A673 (cell line): ENCODE results near the gene LAMA2. TPM values are rescaled to one million over a fixed set of nuclear protein-coding genes. Genes with fewer than 3 reads are reported as not detected.

Experiments used
- BruUV-seq: library from RNA; stranded (reverse); fragments of 400-500 nt; replicated peaks from 2 replicates; lab custom pipeline; 2021; lab: Mats Ljungman, UMichigan
- CTCF ChIA-PET: fragments of 300-600 bp; sonication (Branson Sonifier 250); formaldehyde crosslinking; loops from one replicate; lab custom pipeline; 2022; ENCODE audit warnings: antibody characterized with exemption; lab: Charles Lee
- POLR2A ChIA-PET: fragments of 300-600 bp; sonication (Branson Sonifier 250); formaldehyde crosslinking; loops from one replicate; lab custom pipeline; 2022; ENCODE audit warnings: antibody characterized with exemption; ENCODE audit not compliant: low non-redundant PET; lab: Charles Lee
- DNase-seq: peaks from one replicate; pipeline ENCODE4 v3.0.0-alpha.2; 2015; ENCODE audit warnings: low spot score
- H3K27ac ChIP-seq: fragments of 200-600 bp; sonication (generic); 2 replicates; pipeline ENCODE4 v1.5.1; 2016; ENCODE audit warnings: mixed run types, low read depth, mild to moderate bottlenecking, mixed read lengths, antibody characterized with exemption, low read length; ENCODE audit not compliant: poor library complexity, severe bottlenecking
- H3K27me3 ChIP-seq: fragments of 200-600 bp; sonication (generic); replicated peaks from 2 replicates; pipeline ENCODE4 v1.6.1; 2017; ENCODE audit warnings: mixed run types, low read depth, mild to moderate bottlenecking, mixed read lengths, antibody characterized with exemption, low read length; ENCODE audit not compliant: insufficient read depth, poor library complexity
- H3K36me3 ChIP-seq: fragments of 200-600 bp; sonication (generic); 2 replicates; pipeline ENCODE4 v1.6.1; 2016; ENCODE audit warnings: mixed run types, mild to moderate bottlenecking, mixed read lengths, antibody characterized with exemption, low read length; ENCODE audit not compliant: insufficient read depth, poor library complexity, severe bottlenecking
- H3K4me1 ChIP-seq: fragments of 200-600 bp; sonication (generic); 2 replicates; pipeline ENCODE4 v1.6.1; 2017; ENCODE audit warnings: mixed run types, mild to moderate bottlenecking, mixed read lengths, antibody characterized with exemption, low read length; ENCODE audit not compliant: insufficient read depth, poor library complexity, severe bottlenecking
- H3K4me3 ChIP-seq: fragments of 200-600 bp; sonication (generic); 2 replicates; pipeline ENCODE4 v1.5.1; 2016; ENCODE audit warnings: low read depth, mixed run types, mild to moderate bottlenecking, mixed read lengths, low read length; ENCODE audit not compliant: poor library complexity, severe bottlenecking
- H3K9me3 ChIP-seq: fragments of 200-600 bp; sonication (generic); 2 replicates; pipeline ENCODE4 v1.6.1; 2016; ENCODE audit warnings: mixed run types, low read depth, mild to moderate bottlenecking, mixed read lengths, antibody characterized with exemption, low read length; ENCODE audit not compliant: poor library complexity, severe bottlenecking
- CTCF ChIP-seq: fragments of 300-800, 200-600 bp; sonication (generic); conservative IDR thresholded peaks from 2 replicates; pipeline ENCODE4 v1.5.1; 2017; ENCODE audit warnings: low read depth, mild to moderate bottlenecking, antibody characterized with exemption, low read length, moderate library complexity, mixed read lengths
- EZH2 ChIP-seq: fragments of 200-600 bp; sonication (generic); IDR thresholded peaks from 2 replicates; pipeline ENCODE4 v1.6.1; 2017; ENCODE audit warnings: borderline replicate concordance, low read depth, mild to moderate bottlenecking, mixed read lengths, antibody characterized with exemption, low read length; ENCODE audit not compliant: poor library complexity, severe bottlenecking
- intact Hi-C: fragments of 100-400 bp; cut with micrococcal nuclease; formaldehyde crosslinking; loops from one replicate; pipeline ENCODE4 v1.10.0; 2022; ENCODE audit not compliant: unreplicated experiment
- total RNA-seq: library from RNA; stranded (reverse); gene quantifications from 2 replicates; pipeline ENCODE4 v1.2.3, GENCODE V29; 2021

LAMA2 gene
- total RNA-seq, 1 experiment from 2014 or later, result 2.2 TPM

GRCh38 chr6:129094147-129094546 lies 211.2 kb downstream of the LAMA2 start:
- Histone ChIP-seq H3K9me3 (no peaks in the 10 kb centered on the region), H3K27me3 (no peaks in the 10 kb centered on the region), H3K4me3 (no peak overlapping the region), H3K27ac (no peak overlapping the region), H3K36me3 (no peaks in the 10 kb centered on the region), H3K4me1 (no peaks in the 10 kb centered on the region)
- intact Hi-C loops, result no loop called here
- no TSS peak for BruUV-seq
- ChIA-PET CTCF (no interaction called here), POLR2A (no interaction called here)
- TF ChIP-seq EZH2 (no peak), CTCF (no peak)
- DNase-seq, result no peak

GRCh38 chr6:129096651-129097290 lies 213.8 kb downstream of the LAMA2 start:
- Histone ChIP-seq H3K4me1 (no peaks in the 10 kb centered on the region), H3K27ac (no peak overlapping the region), H3K27me3 (no peaks in the 10 kb centered on the region), H3K4me3 (no peak overlapping the region), H3K36me3 (no peaks in the 10 kb centered on the region), H3K9me3 (no peaks in the 10 kb centered on the region)
- no peak for DNase-seq
- POLR2A ChIA-PET, result no interaction called here
- BruUV-seq, result no TSS peak
- intact Hi-C loops, result no loop called here
- TF ChIP-seq EZH2 (no peak), CTCF (no peak)
- CTCF ChIA-PET, result no interaction called here

GRCh38 chr6:129098061-129098553 lies 215.2 kb downstream of the LAMA2 start:
- BruUV-seq, result no TSS peak
- intact Hi-C loops, result no loop called here
- TF ChIP-seq EZH2 (no peak), CTCF (no peak)

More at GRCh38 chr6:129098061-129098553, 215.2 kb downstream of the LAMA2 start:
- POLR2A ChIA-PET, result no interaction called here
- Histone ChIP-seq H3K4me1 (no peaks in the 10 kb centered on the region), H3K4me3 (no peak overlapping the region), H3K27ac (no peak overlapping the region), H3K27me3 (no peaks in the 10 kb centered on the region), H3K9me3 (no peaks in the 10 kb centered on the region), H3K36me3 (no peaks in the 10 kb centered on the region)
- no peak for DNase-seq
- CTCF ChIA-PET, result no interaction called here
